SH-SY5Y (cell line): ENCODE data around the gene EHHADH.

ENCODE experiments used
- GATA2 ChIP-seq: IDR thresholded peaks from 2 replicates; pipeline ENCODE4 v1.6.1; 2011; ENCODE audit warnings: mild to moderate bottlenecking, low read depth, low read length
- GATA3 ChIP-seq: IDR thresholded peaks from 2 replicates; pipeline ENCODE4 v1.6.1; 2011; ENCODE audit warnings: low read depth, mild to moderate bottlenecking, low read length, moderate library complexity

DNA sequence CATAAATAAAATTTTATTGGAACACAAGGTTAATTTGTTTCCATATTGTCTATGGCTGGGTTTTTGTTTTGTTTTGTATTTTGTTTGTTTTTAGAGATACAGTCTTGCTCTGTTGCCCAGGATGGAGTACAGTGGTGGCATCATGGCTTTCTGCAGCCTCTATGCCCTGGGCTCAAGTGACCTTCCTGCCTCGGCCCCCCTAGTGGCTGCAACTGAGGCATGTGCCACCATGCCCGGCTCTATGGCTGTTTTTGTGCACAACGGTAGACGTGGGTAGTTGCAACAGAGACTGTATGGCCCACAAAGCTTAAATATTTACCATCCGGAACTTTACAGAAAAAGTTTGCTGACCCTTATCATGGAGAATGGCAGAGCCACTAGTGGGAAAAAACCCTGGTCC lies 54.2 kb downstream of the EHHADH start:
- TF ChIP-seq GATA2 = no peak
- no peak for TF ChIP-seq GATA3
